ENCODE results near the gene FAM149A.

The FAM149A gene

DNA sequence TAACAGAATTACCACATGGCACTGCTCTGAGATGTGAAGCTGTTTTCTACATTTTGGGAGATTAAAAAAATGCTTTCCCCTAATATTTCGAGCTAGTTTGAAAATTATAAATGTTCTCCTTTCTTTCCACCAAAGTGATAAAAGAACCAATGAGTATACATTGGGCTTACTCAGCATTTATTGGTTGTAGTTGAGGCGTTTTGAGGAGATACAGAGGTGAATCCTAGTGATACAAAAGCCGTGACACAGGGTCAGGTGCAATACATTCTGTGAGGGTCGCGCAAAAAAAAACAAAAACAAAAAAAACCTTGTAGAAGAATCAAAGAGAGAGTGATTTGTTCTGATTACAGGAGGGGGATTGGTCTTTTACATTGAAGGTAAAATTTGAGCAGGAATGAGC is 54.5 kb downstream of the FAM149A start:
- DNase-seq (ENCODE audit: low read depth), result no peak

DNA sequence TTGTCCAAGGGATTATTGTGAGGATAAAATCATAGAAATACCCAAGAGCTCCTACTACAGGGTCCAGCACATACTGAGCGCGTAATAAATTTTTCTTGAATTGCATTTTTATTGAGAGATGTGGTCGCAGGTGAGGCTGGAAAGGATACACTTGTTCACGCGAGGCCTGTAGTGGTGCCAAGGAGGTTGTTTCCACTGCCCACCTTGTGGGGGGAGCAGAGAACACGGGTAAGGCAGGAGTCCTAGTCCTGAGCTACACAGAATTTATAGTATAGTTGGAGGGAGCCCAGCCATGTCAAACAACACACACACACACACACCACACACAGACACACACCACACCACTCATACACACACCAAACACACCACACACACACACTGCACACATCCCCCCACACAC is 55.1 kb downstream of the FAM149A start:
- no peak for DNase-seq (ENCODE audit: low read depth)

DNA sequence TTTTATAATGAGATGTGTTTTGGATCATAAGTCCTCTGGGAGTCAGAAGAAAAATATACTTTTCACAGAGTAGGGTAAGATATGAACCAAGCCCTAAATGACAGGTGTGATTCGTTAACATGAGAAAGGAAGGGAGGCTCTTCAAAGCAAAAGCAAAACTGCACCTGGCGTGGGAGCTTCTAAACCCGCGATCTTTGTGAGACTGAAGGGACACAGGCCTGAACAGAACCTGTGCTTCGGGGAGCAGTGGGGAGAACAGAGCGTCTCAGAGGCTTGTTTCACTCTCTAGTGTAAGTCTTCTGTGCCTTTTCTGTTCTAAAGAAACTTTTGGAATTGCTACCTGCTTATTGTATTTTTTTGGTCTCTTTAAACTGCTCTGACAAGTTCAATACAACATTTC is 56.6 kb downstream of the FAM149A start:
- no peak for DNase-seq (ENCODE audit: low read depth)

DNA sequence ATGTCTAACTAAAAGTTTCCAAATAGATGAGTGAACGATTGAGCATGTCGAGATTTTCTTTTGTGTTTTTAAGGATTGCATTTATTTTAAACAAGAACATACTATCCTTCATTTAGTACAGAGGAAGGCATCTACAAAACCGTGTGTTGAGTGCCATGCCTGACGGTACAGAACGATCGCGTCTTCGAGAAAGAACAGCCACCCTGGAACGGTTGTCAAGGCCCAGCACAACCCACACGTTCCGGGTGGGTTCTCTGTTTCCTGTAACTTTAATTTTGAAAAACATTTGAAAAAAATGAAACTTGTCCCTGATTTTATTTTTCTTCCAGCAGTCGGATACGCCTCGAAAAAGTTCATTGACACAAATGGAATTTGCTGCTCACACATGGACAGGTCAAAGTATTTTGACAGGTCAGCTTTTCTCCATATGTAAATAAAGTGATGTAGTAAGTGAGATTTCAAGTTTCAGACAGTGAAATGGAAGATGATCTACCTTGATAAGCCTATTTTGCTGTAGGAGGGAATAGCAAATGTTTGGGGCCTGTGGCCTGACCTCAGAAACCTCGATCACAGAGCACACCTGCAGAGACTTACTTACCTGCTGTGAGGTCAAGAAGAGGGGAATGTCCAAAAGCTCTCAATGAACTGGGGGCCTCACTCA is 62.5 kb downstream of the FAM149A start:
- no peak for DNase-seq (ENCODE audit: low read depth)

DNA sequence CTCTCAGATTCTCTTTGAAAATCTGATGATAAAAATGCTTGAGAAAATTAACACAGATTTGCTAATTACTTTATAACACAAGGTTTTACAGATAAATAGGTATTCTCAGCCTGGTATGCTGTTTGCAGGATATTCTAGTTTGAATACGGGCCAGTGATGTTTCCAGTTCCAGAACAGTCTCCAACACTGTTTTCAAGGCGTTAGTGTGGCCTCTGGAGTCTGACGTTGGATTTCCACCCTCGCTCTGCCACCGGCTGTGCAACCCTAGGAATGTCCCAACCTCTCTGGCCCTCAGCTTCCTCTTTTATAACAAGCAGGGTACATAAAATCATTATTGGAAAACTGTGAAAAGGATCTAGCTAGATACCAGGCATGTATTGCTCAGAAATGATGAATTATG is 63.1 kb downstream of the FAM149A start:
- no peak for DNase-seq (ENCODE audit: low read depth)

DNA sequence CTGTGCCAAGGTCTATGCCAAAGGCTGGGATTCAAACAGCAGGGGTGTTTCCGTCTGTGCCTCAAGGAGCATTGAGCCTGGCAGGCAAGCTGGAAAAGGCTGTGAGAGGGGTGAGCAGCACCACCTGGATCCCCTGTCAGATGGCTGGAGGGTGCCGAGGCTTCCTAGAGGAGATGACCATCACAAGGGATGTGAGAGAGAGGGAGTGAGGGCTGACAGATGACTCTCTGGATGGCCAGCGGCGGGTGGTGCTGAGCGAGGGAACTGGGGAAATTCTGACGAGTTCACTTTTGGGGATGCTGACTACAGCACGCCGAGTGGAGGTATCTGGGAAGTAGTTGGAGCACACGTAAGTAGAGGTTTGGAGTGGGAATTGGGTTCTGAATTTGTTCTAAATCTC is 64.2 kb downstream of the FAM149A start:
- DNase-seq (ENCODE audit: low read depth), result no peak

DNA sequence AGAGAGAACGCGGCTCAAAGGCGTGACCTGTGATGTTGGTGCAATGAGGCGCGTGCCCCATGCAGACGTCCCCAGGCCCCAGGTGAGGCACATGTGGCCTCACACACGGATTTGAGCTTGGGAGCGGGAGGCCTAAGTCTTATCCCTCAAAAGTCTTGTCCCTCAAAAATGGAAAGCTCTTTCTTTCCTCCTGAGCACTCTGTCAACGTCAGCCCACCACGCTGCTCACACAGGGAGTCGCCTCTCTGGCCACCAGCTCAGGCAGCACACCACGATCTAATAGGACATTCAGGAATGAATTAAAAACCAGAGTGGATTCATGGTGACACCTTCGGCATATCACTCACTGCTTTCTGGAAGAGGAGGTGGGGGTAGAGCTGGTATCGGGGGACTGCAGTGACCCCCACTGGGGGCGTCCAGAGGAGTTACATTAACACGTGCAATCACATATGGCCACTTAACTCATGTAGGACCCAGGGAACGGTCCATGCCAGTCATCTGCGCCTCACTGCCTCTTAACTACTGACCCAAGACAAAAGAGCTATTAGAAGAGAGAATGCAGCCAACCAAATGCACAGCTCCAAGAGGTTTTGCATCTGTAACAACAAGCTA is 64.9 kb downstream of the FAM149A start:
- no peak for DNase-seq (ENCODE audit: low read depth)

DNA sequence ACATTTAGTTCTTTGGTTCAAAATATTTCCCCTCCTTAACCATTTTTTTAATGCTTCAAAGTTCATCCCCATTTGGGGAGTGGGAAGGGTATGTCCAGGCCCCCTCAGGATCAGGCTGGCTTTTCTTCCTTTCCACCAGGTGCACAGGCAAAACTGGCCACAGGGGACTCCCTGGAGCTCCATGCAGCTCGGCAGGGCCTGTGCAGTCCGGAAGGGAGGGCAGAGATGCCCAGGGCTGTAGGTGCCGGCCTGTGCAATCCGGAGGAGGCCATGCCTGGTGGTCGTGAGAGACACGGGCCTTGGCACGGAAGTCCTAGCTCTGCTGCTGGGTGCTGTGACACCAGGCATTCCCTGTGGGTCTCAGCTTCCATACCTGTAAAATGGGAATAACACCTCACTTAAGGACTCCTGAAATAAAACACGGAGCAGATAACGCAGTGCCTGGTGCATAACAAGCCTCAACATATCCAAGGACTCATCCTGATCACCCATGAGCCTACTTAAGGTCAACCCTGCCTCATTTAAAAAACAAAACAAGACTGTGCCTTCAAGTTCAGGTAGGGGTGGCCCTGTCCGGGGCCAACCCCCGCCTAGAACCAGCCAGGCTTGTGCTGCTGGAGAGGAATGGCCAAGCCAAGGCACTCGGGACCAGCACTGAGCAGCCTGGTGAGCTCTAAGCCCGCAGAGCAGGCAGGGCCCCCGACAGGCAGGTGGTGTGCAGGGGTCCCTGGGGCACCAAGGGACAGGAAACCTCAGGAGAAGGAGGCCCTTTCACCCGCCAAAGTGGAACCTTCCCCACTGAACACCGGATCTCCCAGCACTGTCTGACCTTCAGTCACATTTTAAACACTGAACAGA is 65.7 kb downstream of the FAM149A start:
- DNase-seq (ENCODE audit: low read depth), result no peak

DNA sequence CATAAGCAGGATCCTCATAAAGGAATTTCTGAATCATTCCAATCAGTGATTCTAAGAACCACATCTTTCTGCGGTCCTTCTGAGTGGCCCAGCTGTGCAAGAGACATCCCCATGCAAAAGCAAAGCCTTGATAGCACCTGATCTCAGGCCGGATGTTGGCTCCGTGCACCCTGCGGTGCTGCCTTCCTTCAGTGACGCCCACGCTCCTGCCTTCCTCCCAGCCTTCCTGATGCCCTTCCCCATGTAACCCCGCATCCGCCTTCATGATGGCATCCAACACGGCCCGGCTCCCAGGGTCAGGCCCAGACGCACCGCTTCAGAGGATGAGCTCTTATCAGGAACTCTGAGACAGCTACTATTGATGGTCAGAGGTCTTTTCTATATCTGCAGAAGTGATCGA is 66.5 kb downstream of the FAM149A start:
- no peak for DNase-seq (ENCODE audit: low read depth)

DNA sequence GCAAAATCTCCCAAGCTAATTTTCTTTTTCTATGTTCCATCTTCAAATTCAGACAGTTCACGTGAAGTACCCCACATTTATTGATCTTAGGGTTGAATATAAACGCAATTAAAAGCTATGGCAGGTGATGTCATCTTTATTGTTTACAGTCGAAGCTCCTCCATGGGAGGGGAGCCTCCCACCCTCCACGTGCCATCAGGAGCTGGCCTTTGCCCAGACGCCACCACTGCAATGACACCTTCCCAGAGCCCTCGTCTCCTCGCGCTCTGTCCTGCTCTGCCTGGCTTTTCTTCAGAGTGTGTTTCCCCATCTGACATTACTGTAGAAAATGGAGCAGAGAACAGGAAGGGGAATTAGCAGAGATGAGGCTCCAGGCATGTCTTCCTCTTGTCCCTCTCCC is 68.0 kb downstream of the FAM149A start:
- DNase-seq (ENCODE audit: low read depth), result no peak

DNA sequence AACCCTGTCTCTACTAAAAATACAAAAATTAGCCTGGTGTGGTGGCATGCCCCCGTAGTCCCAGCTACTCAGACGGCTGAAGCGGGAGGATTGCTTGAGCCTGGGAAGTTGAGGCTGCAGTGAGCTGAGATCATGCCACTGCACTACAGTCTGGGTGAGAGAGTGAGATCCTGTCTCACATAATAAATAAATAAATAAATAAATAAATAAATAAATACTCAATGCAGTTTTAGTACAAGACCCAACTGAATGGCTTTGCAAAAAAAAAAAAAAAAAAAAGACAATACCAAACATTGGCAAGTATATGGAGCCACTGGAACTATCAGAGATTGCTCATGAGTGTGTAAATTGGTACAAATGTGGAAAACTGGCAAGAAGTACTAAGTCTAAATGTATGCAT is 83.6 kb downstream of the FAM149A start:
- no peak for DNase-seq (ENCODE audit: low read depth)

DNA sequence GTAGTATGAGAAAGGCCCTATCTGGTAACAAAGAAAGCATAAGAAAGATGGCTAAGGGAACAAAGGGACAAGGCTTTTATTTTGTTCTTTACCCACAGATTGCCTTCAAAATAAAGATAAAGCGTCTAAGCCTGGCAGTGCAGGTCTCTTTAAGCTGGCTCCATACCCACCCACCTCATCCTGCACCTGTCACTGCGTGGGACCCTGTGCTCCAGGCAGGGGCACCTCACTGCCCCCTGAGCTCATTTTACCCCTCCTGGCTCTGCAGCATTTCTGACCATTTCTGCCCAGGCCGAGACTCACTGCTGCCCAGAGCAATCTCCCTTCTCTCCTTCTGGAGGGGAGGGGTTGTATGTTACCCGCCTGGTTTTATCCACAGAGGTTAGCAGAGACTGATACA is 85.2 kb downstream of the FAM149A start:
- DNase-seq (ENCODE audit: low read depth), result no peak

DNA sequence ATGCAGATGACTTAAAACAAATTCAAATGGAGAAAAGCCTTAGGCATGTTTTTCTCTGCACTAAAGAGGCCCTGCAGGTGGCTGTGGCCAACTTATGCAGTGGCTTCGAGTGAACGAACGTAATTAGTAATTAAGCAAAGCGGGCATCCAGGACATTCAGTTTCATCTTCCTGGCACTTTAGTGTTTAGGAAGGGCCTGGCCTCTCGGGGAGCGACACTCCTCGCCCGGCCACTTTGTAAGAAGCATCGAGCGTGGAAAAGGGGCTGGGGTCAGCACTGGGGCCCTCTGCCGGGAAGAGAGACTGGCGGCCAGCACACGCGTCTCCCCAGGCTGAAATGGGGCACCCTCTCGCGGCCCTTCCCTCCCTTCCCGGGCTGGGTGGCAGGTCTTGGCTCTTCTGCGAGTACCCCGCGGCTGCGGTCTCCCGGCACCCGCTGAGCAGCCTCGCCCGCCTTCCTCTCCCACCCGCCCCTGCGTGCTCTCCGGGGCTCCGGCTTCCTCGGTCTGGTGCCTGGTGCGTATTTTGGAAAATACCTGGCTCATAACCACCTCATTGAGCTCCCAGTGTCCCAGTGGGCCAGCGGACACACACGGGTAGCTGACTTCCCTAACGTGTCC is 86.2 kb downstream of the FAM149A start:
- no peak for DNase-seq (ENCODE audit: low read depth)

DNA sequence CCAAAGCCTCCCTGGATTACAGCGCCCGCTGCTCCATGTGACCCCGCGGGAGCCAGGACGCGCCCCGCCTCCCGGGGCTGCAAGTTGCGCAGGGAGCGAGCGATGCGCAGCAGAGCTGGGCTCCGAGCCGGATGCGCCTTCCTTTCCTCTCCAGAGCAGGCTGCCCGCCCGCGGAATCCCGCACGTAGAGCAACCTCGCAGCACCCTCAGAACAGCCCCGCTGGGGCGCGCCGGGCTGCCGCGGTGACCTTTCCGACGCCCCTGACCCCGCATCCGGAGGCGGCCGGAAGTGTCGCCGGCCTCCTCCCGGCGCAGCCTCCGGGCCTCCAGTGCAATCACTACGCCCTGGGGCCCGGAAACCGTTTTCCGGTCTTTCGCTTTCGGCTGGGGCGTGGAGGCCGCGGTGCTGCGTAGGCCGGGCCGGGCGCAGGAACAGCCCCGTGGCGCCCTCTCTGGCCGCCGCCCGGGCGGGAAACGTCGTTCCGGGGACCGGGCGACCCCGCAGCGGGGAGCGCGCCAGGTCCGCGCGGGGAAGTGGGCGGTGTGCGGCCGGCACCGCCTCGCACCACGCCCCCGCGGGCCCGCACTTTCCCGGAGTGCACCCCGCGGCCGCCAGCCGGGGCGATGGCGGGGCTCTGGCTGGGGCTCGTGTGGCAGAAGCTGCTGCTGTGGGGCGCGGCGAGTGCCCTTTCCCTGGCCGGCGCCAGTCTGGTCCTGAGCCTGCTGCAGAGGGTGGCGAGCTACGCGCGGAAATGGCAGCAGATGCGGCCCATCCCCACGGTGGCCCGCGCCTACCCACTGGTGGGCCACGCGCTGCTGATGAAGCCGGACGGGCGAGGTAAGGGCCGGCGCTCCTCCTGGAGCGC is 86.9 kb downstream of the FAM149A start, which contains the start of gene CYP4V2:
Gene CYP4V2 (plus strand): TSS at position 368 of the 866 bp plus-strand sequence. CDS start 257 bp downstream, at position 625.
- DNase-seq (ENCODE audit: low read depth), result peak; percentile 61

DNA sequence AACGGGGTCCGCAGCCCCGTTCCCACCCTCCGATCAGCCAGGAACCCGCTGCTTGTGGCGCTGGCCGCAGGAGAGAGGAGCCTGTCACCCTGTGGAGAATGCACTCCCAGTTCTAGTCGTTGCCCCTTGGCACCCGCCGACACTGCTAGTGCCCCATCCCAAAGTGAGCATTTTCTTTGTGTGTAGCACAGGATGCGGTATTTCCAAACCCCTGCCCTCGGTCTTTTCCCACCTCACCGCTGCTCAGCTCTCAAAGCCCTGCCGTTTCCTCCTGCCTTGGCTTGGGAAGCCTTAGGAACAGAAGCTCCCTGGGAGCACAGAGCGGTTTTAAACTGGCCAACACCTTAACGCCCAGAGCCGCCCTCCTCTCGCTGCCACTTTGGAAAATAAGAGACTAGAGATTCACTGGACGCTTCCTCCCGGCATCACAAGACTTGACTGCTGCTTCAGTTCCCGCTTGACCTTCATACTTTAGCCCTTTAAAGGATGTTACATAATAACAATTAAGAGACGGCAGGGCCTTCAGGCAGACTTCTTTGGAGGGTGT is 87.6 kb downstream of the FAM149A start:
- no peak for DNase-seq (ENCODE audit: low read depth)

DNA sequence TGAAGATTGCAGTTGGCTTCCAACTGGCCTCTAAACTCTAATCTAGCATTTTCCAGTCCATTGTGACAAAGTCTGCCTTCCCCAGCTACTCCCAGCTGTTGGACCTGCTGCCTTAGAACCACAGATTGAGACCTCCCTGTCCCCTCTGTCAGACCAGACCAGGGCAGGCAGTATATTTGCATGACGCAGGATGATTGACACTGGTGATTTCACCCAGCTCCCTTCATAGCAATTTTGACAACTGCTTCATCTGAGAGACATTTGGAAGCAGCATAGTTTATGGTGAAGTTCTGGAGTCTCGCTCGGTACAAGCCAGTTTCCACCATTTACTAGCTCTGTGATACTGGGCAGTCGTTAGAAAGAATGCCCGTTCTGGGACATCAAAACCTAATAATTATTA is 89.3 kb downstream of the FAM149A start:
- DNase-seq (ENCODE audit: low read depth), result no peak

DNA sequence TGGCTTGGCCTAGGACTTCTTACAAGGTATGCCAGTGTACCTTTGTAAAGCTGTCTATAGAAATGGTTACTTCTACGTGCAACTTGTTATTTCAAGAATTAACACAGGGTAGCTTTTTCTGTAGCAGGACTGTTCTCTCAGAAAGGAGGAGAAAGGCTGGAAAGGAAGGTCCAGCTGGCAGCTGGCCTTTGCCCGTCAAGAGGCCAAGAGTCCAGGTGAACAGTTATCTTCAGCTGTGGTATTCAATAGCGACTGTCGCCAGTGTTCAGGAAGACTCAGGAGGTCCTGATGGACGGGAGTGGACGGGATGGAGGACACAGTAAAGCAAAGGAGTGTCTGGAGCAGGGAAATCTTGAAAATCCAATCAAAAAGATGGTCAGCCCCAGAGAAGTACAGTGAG is 91.6 kb downstream of the FAM149A start:
- DNase-seq (ENCODE audit: low read depth), result no peak

DNA sequence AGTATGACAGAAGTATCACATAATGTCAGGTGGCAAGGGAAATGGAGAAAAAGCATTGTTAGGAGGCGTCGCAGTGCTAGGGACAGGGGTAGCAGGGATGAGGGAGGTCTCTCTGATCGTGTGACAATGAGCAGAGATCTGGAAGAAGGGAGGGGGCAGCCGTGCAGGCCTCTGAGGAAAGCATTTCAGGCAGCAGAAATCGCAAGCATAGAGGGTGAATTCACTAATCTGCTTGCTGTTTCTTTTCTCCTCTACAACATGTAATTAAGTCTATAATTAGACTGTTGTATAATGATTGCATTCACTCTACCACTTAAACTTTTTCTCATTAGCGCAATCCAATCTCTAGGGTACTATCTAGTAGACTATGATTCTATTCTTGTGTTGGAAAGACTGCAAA is 96.0 kb downstream of the FAM149A start:
- no peak for DNase-seq (ENCODE audit: low read depth)

DNA sequence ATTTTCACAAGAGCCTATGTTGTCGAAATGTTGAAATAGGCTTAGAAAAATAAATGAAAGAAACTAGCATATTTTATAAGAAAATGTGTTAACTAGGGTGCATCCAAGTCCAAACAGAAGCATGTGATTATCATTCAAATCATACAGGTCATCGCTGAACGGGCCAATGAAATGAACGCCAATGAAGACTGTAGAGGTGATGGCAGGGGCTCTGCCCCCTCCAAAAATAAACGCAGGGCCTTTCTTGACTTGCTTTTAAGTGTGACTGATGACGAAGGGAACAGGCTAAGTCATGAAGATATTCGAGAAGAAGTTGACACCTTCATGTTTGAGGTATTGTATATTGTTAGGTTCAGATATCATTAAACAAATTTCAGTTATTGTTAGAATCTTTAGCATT is 96.5 kb downstream of the FAM149A start:
- DNase-seq (ENCODE audit: low read depth), result no peak

DNA sequence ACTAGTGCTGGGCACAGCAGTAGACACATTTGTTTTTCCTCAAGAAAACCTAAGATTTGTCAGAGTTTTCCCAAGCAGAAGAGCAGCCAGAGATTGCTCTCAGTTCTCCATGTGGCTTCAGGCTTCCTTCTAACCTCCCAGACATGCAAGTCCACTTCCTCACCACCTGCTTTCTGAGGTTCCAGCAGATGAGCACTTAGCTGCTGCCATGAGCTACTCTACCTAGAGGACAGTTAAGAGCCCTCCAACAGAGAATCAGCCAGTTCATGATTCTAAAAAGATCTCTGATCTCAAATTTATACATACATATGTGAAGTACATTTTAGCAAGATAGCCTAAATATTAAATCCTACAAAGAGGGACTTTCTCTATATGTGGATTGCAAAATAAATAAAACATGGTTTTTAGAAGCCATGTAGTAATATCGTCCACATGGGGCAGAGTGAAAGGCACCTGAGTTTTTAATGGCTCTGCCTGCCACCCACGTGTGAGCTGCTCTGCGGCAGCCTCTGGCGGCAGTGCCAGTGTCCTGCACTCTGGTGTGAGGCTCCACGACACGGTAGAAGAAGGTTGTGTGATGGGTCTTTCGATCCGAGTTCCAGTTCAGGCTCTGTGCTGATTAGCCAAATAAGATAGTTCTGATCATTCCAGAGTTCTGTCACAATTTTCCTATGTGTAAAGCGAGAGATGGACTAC is 97.2 kb downstream of the FAM149A start:
- DNase-seq (ENCODE audit: low read depth), result no peak

Data from stromal cell of bone marrow (primary cell).